SU-DHL-6 (cell line): ENCODE results near the gene ZNF841.
"Not testable (repeated sequence)": the region's sequence is repeated elsewhere in the genome, so short reads cannot be mapped to it uniquely, and the experiment has no call there.

Experiments
- H2AFZ ChIP-seq: fragments of 200-600 bp; sonication (generic); 2 replicates; pipeline ENCODE4 v1.6.1; 2014; ENCODE audit warnings: low read depth, mild to moderate bottlenecking, moderate library complexity, mixed read lengths, antibody characterized with exemption, low read length; ENCODE audit not compliant: severe bottlenecking
- H3F3A ChIP-seq: fragments of 200-600 bp; shearing (Covaris generic); 2 replicates; pipeline ENCODE4 v1.6.0; 2016; ENCODE audit warnings: antibody characterized with exemption, mild to moderate bottlenecking; ENCODE audit not compliant: insufficient read depth
- H3K27ac ChIP-seq: fragments of 200-600 bp; sonication (generic); 2 replicates; pipeline ENCODE4 v1.5.1; 2016; ENCODE audit warnings: low read depth, mild to moderate bottlenecking, low read length, moderate library complexity, mixed read lengths
- H3K27me3 ChIP-seq: fragments of 200-600 bp; sonication (generic), shearing (Covaris generic); 2 replicates; pipeline ENCODE4 v1.6.0; 2014; ENCODE audit warnings: mild to moderate bottlenecking, low read length
- H3K36me3 ChIP-seq: fragments of 200-600 bp; sonication (generic); 2 replicates; pipeline ENCODE4 v1.6.1; 2014; ENCODE audit warnings: mild to moderate bottlenecking, low read length, mixed read lengths
- H3K4me2 ChIP-seq: fragments of 300-600, 200-600 bp; shearing (Covaris generic), sonication (generic); 2 replicates; pipeline ENCODE4 v1.6.0; 2014; ENCODE audit warnings: low read length, low read depth, mild to moderate bottlenecking; ENCODE audit not compliant: poor library complexity, severe bottlenecking
- H3K4me3 ChIP-seq: fragments of 200-600 bp; sonication (generic); 2 replicates; pipeline ENCODE4 v1.5.1; 2014; ENCODE audit warnings: antibody characterized with exemption, low read length, mild to moderate bottlenecking, mixed read lengths; ENCODE audit not compliant: insufficient read depth, poor library complexity, severe bottlenecking
- H3K79me2 ChIP-seq: fragments of 200-600 bp; sonication (generic); 2 replicates; pipeline ENCODE4 v1.6.1; 2014; ENCODE audit warnings: mild to moderate bottlenecking, low read length, moderate library complexity; ENCODE audit not compliant: insufficient read depth
- H3K9ac ChIP-seq: fragments of 200-600 bp; sonication (generic); 2 replicates; pipeline ENCODE4 v1.7.0; 2014; ENCODE audit warnings: mild to moderate bottlenecking, low read length
- H3K9me2 ChIP-seq: fragments of 200-600 bp; sonication (generic); replicated peaks from 2 replicates; pipeline ENCODE4 v1.6.1; 2014; ENCODE audit warnings: low read length; ENCODE audit not compliant: insufficient read depth
- H3K9me3 ChIP-seq: fragments of 200-600 bp; sonication (generic); 2 replicates; pipeline ENCODE4 v1.6.1; 2014; ENCODE audit warnings: low read length, mixed read lengths; ENCODE audit not compliant: insufficient read depth
- H4K20me1 ChIP-seq: fragments of 200-600 bp; sonication (generic); 2 replicates; pipeline ENCODE4 v1.6.1; 2014; ENCODE audit warnings: low read depth, mild to moderate bottlenecking, antibody characterized with exemption, low read length, moderate library complexity, mixed read lengths
- EZH2phosphoT487 ChIP-seq: fragments of 200-600 bp; sonication (generic), shearing (Covaris generic); conservative IDR thresholded peaks from 2 replicates; pipeline ENCODE4 v1.6.1; 2018; ENCODE audit warnings: mild to moderate bottlenecking, antibody characterized with exemption, low read length, moderate library complexity, mixed read lengths
- TF ChIP-seq, protein P1 (sequence below): fragments of 200-600 bp; sonication (generic); IDR thresholded peaks from one replicate; pipeline ENCODE4 v1.5.1; 2017; ENCODE audit warnings: antibody characterized with exemption, mild to moderate bottlenecking, low read length, moderate library complexity; ENCODE audit not compliant: insufficient read depth, poor library complexity, severe bottlenecking

Gene ZNF841

GRCh38 chr19:52069653-52070052 is 25.9 kb downstream of the ZNF841 start:
- Histone ChIP-seq H2AFZ (no peak overlapping the region), H3K27ac (no peak overlapping the region), H3K79me2 (no peaks in the 10 kb centered on the region), H3K36me3 (no peaks in the 10 kb centered on the region), H3K9me3 (peaks cover 15% of the 10 kb centered on the region; the same call in 1 of the 2 replicates), H3K4me3 (no peak overlapping the region), H4K20me1 (no peaks in the 10 kb centered on the region), H3K9me2 (no peaks in the 10 kb centered on the region), H3K27me3 (no peaks in the 10 kb centered on the region), H3K4me2 (no peak overlapping the region), H3K9ac (no peak overlapping the region), H3F3A (no peaks in the 10 kb centered on the region)
- no peak for TF ChIP-seq EZH2phosphoT487
- TF ChIP-seq, protein P1, sequence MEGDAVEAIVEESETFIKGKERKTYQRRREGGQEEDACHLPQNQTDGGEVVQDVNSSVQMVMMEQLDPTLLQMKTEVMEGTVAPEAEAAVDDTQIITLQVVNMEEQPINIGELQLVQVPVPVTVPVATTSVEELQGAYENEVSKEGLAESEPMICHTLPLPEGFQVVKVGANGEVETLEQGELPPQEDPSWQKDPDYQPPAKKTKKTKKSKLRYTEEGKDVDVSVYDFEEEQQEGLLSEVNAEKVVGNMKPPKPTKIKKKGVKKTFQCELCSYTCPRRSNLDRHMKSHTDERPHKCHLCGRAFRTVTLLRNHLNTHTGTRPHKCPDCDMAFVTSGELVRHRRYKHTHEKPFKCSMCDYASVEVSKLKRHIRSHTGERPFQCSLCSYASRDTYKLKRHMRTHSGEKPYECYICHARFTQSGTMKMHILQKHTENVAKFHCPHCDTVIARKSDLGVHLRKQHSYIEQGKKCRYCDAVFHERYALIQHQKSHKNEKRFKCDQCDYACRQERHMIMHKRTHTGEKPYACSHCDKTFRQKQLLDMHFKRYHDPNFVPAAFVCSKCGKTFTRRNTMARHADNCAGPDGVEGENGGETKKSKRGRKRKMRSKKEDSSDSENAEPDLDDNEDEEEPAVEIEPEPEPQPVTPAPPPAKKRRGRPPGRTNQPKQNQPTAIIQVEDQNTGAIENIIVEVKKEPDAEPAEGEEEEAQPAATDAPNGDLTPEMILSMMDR: no peak

DNA sequence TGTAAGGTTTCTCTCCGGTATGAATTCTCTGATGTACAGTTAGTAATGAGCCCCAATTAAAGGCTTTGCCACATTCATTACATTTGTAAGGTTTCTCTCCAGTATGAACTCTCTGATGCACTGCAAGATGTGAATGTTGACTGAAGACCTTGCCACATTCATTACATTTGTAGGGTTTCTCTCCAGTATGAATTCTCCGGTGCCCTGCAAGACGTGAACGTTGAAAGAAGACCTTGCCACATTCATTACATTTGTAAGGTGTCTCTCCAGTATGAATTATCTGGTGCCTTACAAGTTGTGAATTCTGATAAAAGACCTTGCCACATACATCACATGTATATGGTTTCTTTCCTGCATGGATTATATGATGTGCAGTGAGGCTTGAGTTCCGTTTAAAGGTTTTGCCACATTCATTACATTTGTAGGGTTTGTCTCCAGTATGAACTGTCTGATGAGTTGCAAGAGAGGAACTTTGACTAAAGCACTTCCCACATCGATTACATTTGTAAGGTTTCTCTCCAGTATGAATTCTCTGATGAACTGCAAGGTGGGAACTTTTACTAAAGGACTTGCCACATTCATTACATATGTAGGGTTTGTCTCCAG is 29.2 kb downstream of the ZNF841 start:
- no peak overlapping the region for H3K9ac ChIP-seq
- H3K79me2 ChIP-seq: no peaks in the 10 kb centered on the region
- H3K9me3 ChIP-seq: peaks cover 21% of the 10 kb centered on the region; the same call in 1 of the 2 replicates
- no peaks in the 10 kb centered on the region for H3K27me3 ChIP-seq
- H3K4me2 ChIP-seq: no peak overlapping the region
- no peak overlapping the region for H3K4me3 ChIP-seq
- H3K9me2 ChIP-seq: no peaks in the 10 kb centered on the region
- TF ChIP-seq, protein P1: no peak
- no peak for TF ChIP-seq EZH2phosphoT487
- no peaks in the 10 kb centered on the region for H3K36me3 ChIP-seq
- H3F3A ChIP-seq: no peaks in the 10 kb centered on the region
- no peaks in the 10 kb centered on the region for H4K20me1 ChIP-seq
- no peak overlapping the region for H2AFZ ChIP-seq
- H3K27ac ChIP-seq: no peak overlapping the region

- Histone ChIP-seq H3F3A (no peaks in the 10 kb centered on the region), H3K4me3 (no peak overlapping the region), H3K79me2 (no peaks in the 10 kb centered on the region), H3K9ac (no peak overlapping the region), H3K9me3 (peaks cover 21% of the 10 kb centered on the region; the same call in 1 of the 2 replicates), H3K27ac (no peak overlapping the region), H3K27me3 (no peaks in the 10 kb centered on the region), H3K9me2 (no peaks in the 10 kb centered on the region), H3K4me2 (no peak overlapping the region), H4K20me1 (no peaks in the 10 kb centered on the region), H2AFZ (no peak overlapping the region), H3K36me3 (no peaks in the 10 kb centered on the region)
- TF ChIP-seq, protein P1: no peak
- TF ChIP-seq EZH2phosphoT487: no peak
These were observed 30.2 kb downstream of the ZNF841 start for GRCh38 chr19:52065399-52065798.

DNA sequence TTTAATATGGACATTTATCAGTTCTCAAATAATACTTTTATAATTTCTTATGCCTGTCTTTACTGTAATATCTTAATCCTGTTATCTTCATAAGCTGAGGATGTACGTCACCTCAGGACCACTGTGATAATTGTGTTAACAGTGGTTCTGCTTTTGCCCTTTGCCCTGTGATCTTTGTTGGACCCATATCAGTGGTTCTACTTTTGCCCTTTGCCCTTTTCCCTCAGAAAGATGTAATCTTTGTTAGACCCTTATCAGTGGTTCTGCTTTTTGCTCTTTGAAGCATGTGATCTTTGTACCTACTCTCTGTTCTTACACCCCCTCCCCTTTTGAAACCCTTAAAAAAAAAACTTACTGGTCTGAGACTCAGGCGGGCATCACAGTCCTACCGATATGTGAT is 39.1 kb downstream of the ZNF841 start:
- not testable (repeated sequence) for H3F3A ChIP-seq, H3K9me2 ChIP-seq, H3K9ac ChIP-seq, H3K4me3 ChIP-seq, H4K20me1 ChIP-seq, H3K79me2 ChIP-seq, H3K4me2 ChIP-seq, H3K27me3 ChIP-seq, H3K9me3 ChIP-seq, H3K27ac ChIP-seq, H2AFZ ChIP-seq, H3K36me3 ChIP-seq

GRCh38 chr19:52051736-52052135 is 43.8 kb downstream of the ZNF841 start:
- H3K4me2 ChIP-seq, H3K27ac ChIP-seq, H3F3A ChIP-seq, H3K27me3 ChIP-seq, H3K9me2 ChIP-seq, H3K4me3 ChIP-seq, H3K79me2 ChIP-seq, H3K36me3 ChIP-seq, H3K9ac ChIP-seq, H4K20me1 ChIP-seq, H2AFZ ChIP-seq, H3K9me3 ChIP-seq: not testable (repeated sequence)
